Smooth muscle cell (in vitro differentiated cells): ENCODE results near the gene CADPS. TPM values are rescaled to one million over a fixed set of nuclear protein-coding genes. Genes with fewer than 3 reads are reported as not detected.

Source experiments
- DNase-seq: peaks from one replicate; lab custom pipeline; 2025; ENCODE audit not compliant: unreplicated experiment; lab: John Stamatoyannopoulos, UW
- H2AFZ ChIP-seq: fragments of 200-600 bp; sonication (generic); 2 replicates; pipeline ENCODE4 v1.6.0; 2016; ENCODE audit warnings: antibody characterized with exemption, low read depth, mild to moderate bottlenecking
- H3F3A ChIP-seq: fragments of 200-600 bp; sonication (generic); 2 replicates; pipeline ENCODE4 v1.6.0; 2017; ENCODE audit warnings: antibody characterized with exemption, low read depth
- H3K27ac ChIP-seq: fragments of 200-600 bp; sonication (generic); 2 replicates; pipeline ENCODE4 v1.5.1; 2016; ENCODE audit warnings: low read depth, mild to moderate bottlenecking
- H3K27me3 ChIP-seq: fragments of 200-600 bp; sonication (generic); 2 replicates; pipeline ENCODE4 v1.6.1; 2016; ENCODE audit warnings: low read depth, mild to moderate bottlenecking
- H3K36me3 ChIP-seq: fragments of 200-600 bp; sonication (generic); 2 replicates; pipeline ENCODE4 v1.5.1; 2016; ENCODE audit warnings: low read depth
- H3K4me1 ChIP-seq: fragments of 200-600 bp; sonication (generic); 2 replicates; pipeline ENCODE4 v1.5.1; 2016; ENCODE audit warnings: low read depth
- H3K4me2 ChIP-seq: fragments of 200-600 bp; sonication (generic); 2 replicates; pipeline ENCODE4 v1.6.0; 2016; ENCODE audit warnings: mild to moderate bottlenecking
- H3K4me3 ChIP-seq: fragments of 200-600 bp; sonication (generic); 2 replicates; pipeline ENCODE4 v1.5.1; 2016; ENCODE audit warnings: mild to moderate bottlenecking
- H3K79me2 ChIP-seq: fragments of 200-600 bp; sonication (generic); 2 replicates; pipeline ENCODE4 v1.6.0; 2016; ENCODE audit warnings: low read depth, mild to moderate bottlenecking
- H3K9ac ChIP-seq: fragments of 200-600 bp; sonication (generic); 2 replicates; pipeline ENCODE4 v1.6.0; 2016; ENCODE audit warnings: low read depth
- H3K9me3 ChIP-seq: fragments of 200-600 bp; sonication (generic); replicated peaks from 2 replicates; pipeline ENCODE4 v1.5.1; 2016; ENCODE audit warnings: low read depth
- H4K20me1 ChIP-seq: fragments of 200-600 bp; sonication (generic); 2 replicates; pipeline ENCODE4 v1.6.0; 2016; ENCODE audit warnings: low read depth
- WGBS: methylation state at CpG from one replicate; pipeline ENCODE4 v1.1.7; 2016; ENCODE audit warnings: low lambda C conversion rate; 5-methylcytosine and 5-hydroxymethylcytosine counted together
- polyA plus RNA-seq: library from polyadenylated mRNA; unstranded; fragments of >200 nt; fragmentation: Nextera tagmentation; extraction: Ambion mirVana; gene quantifications from 2 replicates; pipeline ENCODE4 v1.2.1, GENCODE V29; 2016
- total RNA-seq: library from RNA; depleted of rRNA; stranded (reverse); fragments of >200 nt; gene quantifications from 2 replicates; pipeline ENCODE4 v1.2.3, GENCODE V29; 2014
- TF ChIP-seq, protein P1 (sequence below): fragments of 200-600 bp; sonication (generic); IDR thresholded peaks from 2 replicates; pipeline ENCODE4 v1.5.1; 2017; ENCODE audit warnings: borderline replicate concordance, mild to moderate bottlenecking, antibody characterized with exemption; ENCODE audit not compliant: insufficient read depth, poor library complexity, severe bottlenecking

Gene CADPS
- total and polyA plus RNA-seq, 2 experiments from 2014 or later = 4.4 to 38.4 TPM

DNA sequence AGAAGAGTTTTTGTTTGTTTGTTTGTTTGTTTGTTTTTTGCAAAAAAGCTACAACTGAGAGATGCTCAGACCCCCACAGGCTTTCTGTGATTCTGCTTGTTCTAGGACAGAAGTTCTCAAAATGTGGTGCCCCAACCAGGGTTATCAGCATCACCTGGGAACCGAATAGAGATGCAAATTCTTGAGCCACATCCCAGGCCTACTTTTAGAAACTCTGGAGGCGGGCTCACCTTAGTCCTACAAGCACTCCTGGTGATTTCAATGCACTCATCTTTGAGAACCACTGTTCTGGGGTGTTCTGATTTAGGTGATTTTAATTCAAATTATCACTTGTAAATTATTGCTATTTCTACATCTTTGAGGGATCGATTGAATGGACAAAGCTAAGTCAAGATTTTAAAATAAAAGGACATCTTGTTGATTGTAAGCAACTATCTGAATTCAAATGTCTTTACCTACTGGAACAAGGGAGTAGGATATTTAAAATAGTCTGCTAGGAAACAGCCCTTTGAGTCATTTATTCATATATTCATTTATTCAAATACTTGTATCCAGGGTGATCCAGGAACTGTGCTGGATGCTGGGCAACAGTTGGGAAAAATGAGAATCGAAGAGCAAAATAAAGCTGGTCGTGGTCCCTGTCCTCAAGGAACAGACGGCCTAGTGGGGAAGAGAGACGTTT, 44.7 kb upstream of the CADPS start:
- H3K9me3 ChIP-seq = no peaks in the 10 kb centered on the region
- no peaks in the 10 kb centered on the region for H3K79me2 ChIP-seq
- 82% methylated on average over 7 of the region's 7 CpGs for WGBS
- H3F3A ChIP-seq = peaks cover 3% of the 10 kb centered on the region
- no peaks in the 10 kb centered on the region for H3K27me3 ChIP-seq
- no peak overlapping the region for H3K4me2 ChIP-seq
- H3K36me3 ChIP-seq = no peaks in the 10 kb centered on the region
- H4K20me1 ChIP-seq = no peaks in the 10 kb centered on the region
- no peaks in the 10 kb centered on the region for H3K4me1 ChIP-seq
- no peak for DNase-seq
- H3K27ac ChIP-seq = no peak overlapping the region
- TF ChIP-seq, protein P1, sequence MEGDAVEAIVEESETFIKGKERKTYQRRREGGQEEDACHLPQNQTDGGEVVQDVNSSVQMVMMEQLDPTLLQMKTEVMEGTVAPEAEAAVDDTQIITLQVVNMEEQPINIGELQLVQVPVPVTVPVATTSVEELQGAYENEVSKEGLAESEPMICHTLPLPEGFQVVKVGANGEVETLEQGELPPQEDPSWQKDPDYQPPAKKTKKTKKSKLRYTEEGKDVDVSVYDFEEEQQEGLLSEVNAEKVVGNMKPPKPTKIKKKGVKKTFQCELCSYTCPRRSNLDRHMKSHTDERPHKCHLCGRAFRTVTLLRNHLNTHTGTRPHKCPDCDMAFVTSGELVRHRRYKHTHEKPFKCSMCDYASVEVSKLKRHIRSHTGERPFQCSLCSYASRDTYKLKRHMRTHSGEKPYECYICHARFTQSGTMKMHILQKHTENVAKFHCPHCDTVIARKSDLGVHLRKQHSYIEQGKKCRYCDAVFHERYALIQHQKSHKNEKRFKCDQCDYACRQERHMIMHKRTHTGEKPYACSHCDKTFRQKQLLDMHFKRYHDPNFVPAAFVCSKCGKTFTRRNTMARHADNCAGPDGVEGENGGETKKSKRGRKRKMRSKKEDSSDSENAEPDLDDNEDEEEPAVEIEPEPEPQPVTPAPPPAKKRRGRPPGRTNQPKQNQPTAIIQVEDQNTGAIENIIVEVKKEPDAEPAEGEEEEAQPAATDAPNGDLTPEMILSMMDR = no peak
- H2AFZ ChIP-seq = no peak overlapping the region
- no peak overlapping the region for H3K9ac ChIP-seq
- no peak overlapping the region for H3K4me3 ChIP-seq

DNA sequence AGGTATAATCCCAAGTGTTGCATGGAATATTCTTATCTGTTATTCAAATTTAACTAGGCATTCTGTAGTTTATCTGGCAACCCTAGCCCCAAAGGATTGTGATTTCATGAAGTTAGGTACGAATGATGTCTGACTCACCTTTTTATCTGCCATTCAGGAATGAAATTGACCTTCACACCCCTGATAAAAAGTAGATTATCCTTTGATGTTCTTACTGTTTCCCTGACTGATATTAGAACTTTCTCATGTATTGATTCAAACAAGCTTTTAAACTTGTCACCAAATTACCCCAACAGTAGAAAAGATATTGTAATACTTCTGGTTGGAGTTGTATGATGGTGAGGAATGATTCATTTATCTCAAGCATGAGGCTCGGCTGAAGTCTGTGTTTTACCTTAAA, 43.6 kb upstream of the CADPS start:
- Histone ChIP-seq H2AFZ (no peak overlapping the region), H3K27ac (no peak overlapping the region), H3F3A (peaks cover 3% of the 10 kb centered on the region), H3K79me2 (no peaks in the 10 kb centered on the region), H3K4me1 (no peaks in the 10 kb centered on the region), H4K20me1 (no peaks in the 10 kb centered on the region), H3K9ac (no peak overlapping the region), H3K9me3 (no peaks in the 10 kb centered on the region), H3K4me2 (no peak overlapping the region), H3K36me3 (no peaks in the 10 kb centered on the region), H3K4me3 (no peak overlapping the region), H3K27me3 (no peaks in the 10 kb centered on the region)
- no peak for DNase-seq
- WGBS = 38% methylated on average over 2 of the region's 2 CpGs
- TF ChIP-seq, protein P1 = no peak

DNA sequence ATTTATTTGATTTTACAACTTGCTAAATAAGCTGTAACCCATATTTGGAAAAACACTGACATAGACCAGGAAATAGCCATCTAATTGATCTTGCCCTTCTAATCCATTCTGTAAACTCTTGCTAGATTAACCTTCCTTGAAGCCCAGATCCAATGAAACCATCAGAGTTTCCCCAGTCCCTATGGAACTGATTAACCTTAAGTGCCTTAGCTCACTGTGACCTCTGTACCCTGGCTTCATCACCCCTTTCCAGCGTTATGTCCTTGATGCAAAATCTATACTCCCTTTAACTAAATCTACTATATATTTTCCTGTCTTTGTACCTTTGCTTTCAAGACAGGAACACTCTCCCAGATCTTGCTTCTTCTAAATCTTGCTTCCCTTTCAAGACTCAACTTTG, 42.9 kb upstream of the CADPS start:
- no peaks in the 10 kb centered on the region for H3K4me1 ChIP-seq
- no peaks in the 10 kb centered on the region for H3K79me2 ChIP-seq
- no peak overlapping the region for H3K4me3 ChIP-seq
- H4K20me1 ChIP-seq = no peaks in the 10 kb centered on the region
- H3F3A ChIP-seq = peaks cover 3% of the 10 kb centered on the region
- H3K4me2 ChIP-seq = no peak overlapping the region
- no peak overlapping the region for H3K27ac ChIP-seq
- no peak overlapping the region for H2AFZ ChIP-seq
- TF ChIP-seq, protein P1 = no peak
- H3K36me3 ChIP-seq = no peaks in the 10 kb centered on the region
- no peaks in the 10 kb centered on the region for H3K27me3 ChIP-seq
- DNase-seq = no peak
- H3K9ac ChIP-seq = no peak overlapping the region
- no peaks in the 10 kb centered on the region for H3K9me3 ChIP-seq
- WGBS = 72% methylated on average over 1 of the region's 1 CpG

DNA sequence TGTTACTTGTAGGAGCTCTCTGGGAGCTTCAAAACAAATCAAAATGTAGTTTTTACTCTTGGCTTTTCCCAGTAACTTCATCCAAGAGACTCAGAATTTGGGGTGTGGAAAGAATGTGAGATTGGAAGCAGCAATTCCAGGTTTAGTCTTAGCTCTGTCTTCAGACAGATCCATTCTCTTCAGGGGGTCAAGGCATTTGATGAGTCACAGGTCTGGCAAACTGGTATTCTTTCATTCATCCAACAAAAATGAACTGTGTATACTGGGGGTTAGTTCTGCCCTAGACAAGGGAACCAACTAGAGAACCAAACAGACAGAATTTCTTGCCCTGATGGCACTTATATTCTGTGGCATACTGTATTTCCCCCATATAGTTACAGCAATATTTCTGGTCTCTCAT, 36.3 kb upstream of the CADPS start:
- H3K27me3 ChIP-seq = no peaks in the 10 kb centered on the region
- DNase-seq = no peak
- no peak overlapping the region for H3K4me3 ChIP-seq
- no peaks in the 10 kb centered on the region for H3K79me2 ChIP-seq
- no peaks in the 10 kb centered on the region for H3K4me1 ChIP-seq
- TF ChIP-seq, protein P1 = no peak
- no peak overlapping the region for H3K4me2 ChIP-seq
- H3K27ac ChIP-seq = no peak overlapping the region
- no peaks in the 10 kb centered on the region for H3K36me3 ChIP-seq
- no peak overlapping the region for H3K9ac ChIP-seq
- H3F3A ChIP-seq = no peaks in the 10 kb centered on the region
- no peaks in the 10 kb centered on the region for H3K9me3 ChIP-seq
- no peaks in the 10 kb centered on the region for H4K20me1 ChIP-seq
- H2AFZ ChIP-seq = no peak overlapping the region
